Gastrocnemius medialis (tissue), 4 donors: ENCODE measurements around the gene DCT. TPM values are rescaled to one million over a fixed set of nuclear protein-coding genes. Genes with fewer than 3 reads are reported as not detected.
"Not testable (repeated sequence)": the region's sequence is repeated elsewhere in the genome, so short reads cannot be mapped to it uniquely, and the experiment has no call there.

Experiments used
- ATAC-seq, 2 donors: fragments of 150-250 bp; one replicate each; pipeline ENCODE4 v1.9.1; 2016
- DNase-seq, 2 donors: peaks; one replicate each; pipeline ENCODE4 v3.0.0-alpha.2; 2019
- H3K27ac ChIP-seq, 4 donors: fragments of 200-600 bp; sonication (generic); 1 replicate in 1 of 4; 2 replicates in 3 of 4; pipeline ENCODE4 v1.5.1; 2016 to 2018; ENCODE audit warnings: mild to moderate bottlenecking in 2 of 4, moderate library complexity in 1 of 4
- H3K27me3 ChIP-seq, 3 donors: fragments of 200-600 bp; sonication (generic) in 2 of 3; 1 replicate in 1 of 3; 2 replicates in 2 of 3; pipeline versions ENCODE4 v1.5.1 to v1.6.0; 2016 to 2019; ENCODE audit warnings: mild to moderate bottlenecking in 1 of 3, moderate library complexity in 1 of 3
- H3K36me3 ChIP-seq, 2 donors: fragments of 200-600 bp; sonication (generic) in 1 of 2; one replicate each; pipeline ENCODE4 v1.5.1; 2017 to 2018
- H3K4me1 ChIP-seq, 2 donors: fragments of 200-600 bp; sonication (generic) in 1 of 2; one replicate each; pipeline ENCODE4 v1.5.1; 2016 to 2017; ENCODE audit warnings: mild to moderate bottlenecking in 2 of 2
- H3K4me3 ChIP-seq, 4 donors: fragments of 200-600 bp; sonication (generic) in 3 of 4; 1 replicate in 1 of 4; 2 replicates in 3 of 4; pipeline ENCODE4 v1.5.1; 2016 to 2019; ENCODE audit warnings: mild to moderate bottlenecking in 2 of 4
- H3K9me3 ChIP-seq, 3 donors: fragments of 200-600 bp; sonication (generic) in 2 of 3; 1 replicate in 1 of 3; 2 replicates in 2 of 3; pipeline ENCODE4 v1.5.1; 2016 to 2019
- POLR2A ChIP-seq, 2 donors: fragments of 450-650 bp; IDR thresholded peaks; one replicate each; pipeline ENCODE4 v1.6.1; 2017; ENCODE audit warnings: antibody characterized with exemption in 2 of 2, mild to moderate bottlenecking in 2 of 2, moderate library complexity in 2 of 2
- in situ Hi-C, 4 donors: fragments of 200-750 bp; cut with MboI; loops; one replicate each; pipeline versions ENCODE4 v1.15.0 to v1.8.0; 2017; ENCODE audit warnings: low sequenced_read_pairs in 4 of 4
- intact Hi-C: fragments of 100-400 bp; cut with DNase I; formaldehyde crosslinking; loops from one replicate; pipeline ENCODE4 v1.15.1; 2023; ENCODE audit warnings: low total_unique reads
- total RNA-seq, 4 donors: library from RNA; depleted of rRNA; stranded (reverse); fragments of >200 nt; gene quantifications; one replicate each; pipeline versions ENCODE4 v1.1.0 to v1.2.3, GENCODE V29; 2016
- TF ChIP-seq, protein P1 (sequence below), 5 experiments: fragments of 450-650 bp in 3 of 5; fragments of 200-600 bp in 2 of 5; sonication (generic) in 2 of 5; IDR thresholded peaks in 4 of 5; conservative IDR thresholded peaks in 1 of 5; 1 replicate in 4 of 5; 2 replicates in 1 of 5; pipeline ENCODE4 v1.5.1; 2016 to 2019; ENCODE audit warnings: antibody characterized with exemption in 5 of 5, mild to moderate bottlenecking in 3 of 5, moderate library complexity in 3 of 5

DCT gene
- total RNA-seq, 4 donors from 2014 or later, result 0.10 to 0.71 (median 0.16) TPM; not detected in 1

DNA sequence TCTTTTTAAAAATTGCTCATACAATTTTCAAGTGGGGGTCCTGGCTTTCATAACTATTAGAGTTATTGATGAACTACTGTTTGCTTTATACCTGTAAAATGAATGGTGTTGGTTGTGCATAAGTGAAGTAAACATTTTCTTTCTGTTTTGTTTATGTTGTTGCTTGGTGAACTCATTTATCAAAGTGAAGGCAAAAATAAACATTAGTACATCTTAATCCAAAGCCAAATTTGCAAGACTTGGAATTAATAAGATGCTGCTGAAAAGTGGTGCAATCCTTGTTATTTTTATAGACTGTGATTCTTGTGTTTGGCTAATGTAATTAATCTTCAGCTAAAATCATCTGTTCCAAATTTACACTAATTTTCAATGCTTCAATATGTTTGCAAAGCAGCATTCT, 24.4 kb upstream of the DCT start:
- TF ChIP-seq, protein P1, sequence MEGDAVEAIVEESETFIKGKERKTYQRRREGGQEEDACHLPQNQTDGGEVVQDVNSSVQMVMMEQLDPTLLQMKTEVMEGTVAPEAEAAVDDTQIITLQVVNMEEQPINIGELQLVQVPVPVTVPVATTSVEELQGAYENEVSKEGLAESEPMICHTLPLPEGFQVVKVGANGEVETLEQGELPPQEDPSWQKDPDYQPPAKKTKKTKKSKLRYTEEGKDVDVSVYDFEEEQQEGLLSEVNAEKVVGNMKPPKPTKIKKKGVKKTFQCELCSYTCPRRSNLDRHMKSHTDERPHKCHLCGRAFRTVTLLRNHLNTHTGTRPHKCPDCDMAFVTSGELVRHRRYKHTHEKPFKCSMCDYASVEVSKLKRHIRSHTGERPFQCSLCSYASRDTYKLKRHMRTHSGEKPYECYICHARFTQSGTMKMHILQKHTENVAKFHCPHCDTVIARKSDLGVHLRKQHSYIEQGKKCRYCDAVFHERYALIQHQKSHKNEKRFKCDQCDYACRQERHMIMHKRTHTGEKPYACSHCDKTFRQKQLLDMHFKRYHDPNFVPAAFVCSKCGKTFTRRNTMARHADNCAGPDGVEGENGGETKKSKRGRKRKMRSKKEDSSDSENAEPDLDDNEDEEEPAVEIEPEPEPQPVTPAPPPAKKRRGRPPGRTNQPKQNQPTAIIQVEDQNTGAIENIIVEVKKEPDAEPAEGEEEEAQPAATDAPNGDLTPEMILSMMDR (IDR thresholded peaks at IDR 0.05 in 4 of 5, conservative IDR thresholded peaks at IDR 0.05 in 1 of 5), result no peak
- TF ChIP-seq POLR2A (IDR thresholded peaks at IDR 0.05), result no peak
- no peak for ATAC-seq

GRCh38 chr13:94498831-94499230, 19.3 kb upstream of the DCT start:
- intact Hi-C loops, H3K9me3 ChIP-seq: not testable (repeated sequence)

More for the DNA sequence above, 24.4 kb upstream of the DCT start:
- in situ Hi-C loops, result no loop called here
- H3K27me3 ChIP-seq, result no peaks in the 10 kb centered on the region
- no peaks in the 10 kb centered on the region for H3K9me3 ChIP-seq
- intact Hi-C loops, result no loop called here
- no peaks in the 10 kb centered on the region for H3K4me1 ChIP-seq
- no peaks in the 10 kb centered on the region for H3K36me3 ChIP-seq
- H3K4me3 ChIP-seq, result no peak overlapping the region
- no peak for DNase-seq
- H3K27ac ChIP-seq, result no peak overlapping the region

GRCh38 chr13:94495806-94496205, 16.3 kb upstream of the DCT start:
- DNase-seq (no peak), ATAC-seq (no peak)
- Histone ChIP-seq H3K4me3 (no peak overlapping the region), H3K9me3 (no peaks in the 10 kb centered on the region), H3K4me1 (no peaks in the 10 kb centered on the region), H3K36me3 (no peaks in the 10 kb centered on the region), H3K27ac (no peak overlapping the region), H3K27me3 (no peaks in the 10 kb centered on the region)
- in situ Hi-C loops (no loop called here), intact Hi-C loops (no loop called here)
- no peak for TF ChIP-seq POLR2A (IDR thresholded peaks at IDR 0.05)
- TF ChIP-seq, protein P1 (IDR thresholded peaks at IDR 0.05 in 4 of 5, conservative IDR thresholded peaks at IDR 0.05 in 1 of 5), result no peak

More at GRCh38 chr13:94498831-94499230, 19.3 kb upstream of the DCT start:
- H3K27me3 ChIP-seq, DNase-seq, H3K36me3 ChIP-seq, H3K4me1 ChIP-seq, H3K4me3 ChIP-seq, ATAC-seq, in situ Hi-C loops, H3K27ac ChIP-seq: not testable (repeated sequence)

DNA sequence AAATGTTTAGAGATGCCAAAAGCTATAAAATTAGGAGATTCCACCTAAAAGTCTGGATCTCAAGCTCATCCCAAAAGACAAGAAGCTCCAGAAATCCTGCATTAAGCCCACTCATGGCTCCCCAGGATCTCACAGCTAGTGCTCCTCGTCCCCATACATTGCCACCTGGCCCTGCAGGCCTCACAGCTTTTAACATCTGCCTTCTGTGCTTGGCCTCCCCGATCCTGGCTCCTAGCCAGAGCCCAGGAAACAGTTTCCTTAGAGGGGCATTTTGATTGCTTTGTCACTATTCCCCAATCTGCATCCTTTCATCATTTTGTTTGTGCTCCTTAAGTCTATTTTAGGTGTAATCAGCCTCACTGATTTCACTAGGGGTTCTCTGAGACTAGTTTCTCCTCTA, 14.5 kb upstream of the DCT start:
- in situ Hi-C loops, result no loop called here
- Histone ChIP-seq H3K9me3 (no peaks in the 10 kb centered on the region), H3K36me3 (no peaks in the 10 kb centered on the region), H3K27me3 (no peaks in the 10 kb centered on the region), H3K27ac (no peak overlapping the region), H3K4me3 (no peak overlapping the region), H3K4me1 (no peaks in the 10 kb centered on the region)
- DNase-seq (no peak), ATAC-seq (no peak)
- intact Hi-C loops, result no loop called here
- TF ChIP-seq, protein P1 (IDR thresholded peaks at IDR 0.05 in 4 of 5, conservative IDR thresholded peaks at IDR 0.05 in 1 of 5), result no peak
- TF ChIP-seq POLR2A (IDR thresholded peaks at IDR 0.05), result no peak

DNA sequence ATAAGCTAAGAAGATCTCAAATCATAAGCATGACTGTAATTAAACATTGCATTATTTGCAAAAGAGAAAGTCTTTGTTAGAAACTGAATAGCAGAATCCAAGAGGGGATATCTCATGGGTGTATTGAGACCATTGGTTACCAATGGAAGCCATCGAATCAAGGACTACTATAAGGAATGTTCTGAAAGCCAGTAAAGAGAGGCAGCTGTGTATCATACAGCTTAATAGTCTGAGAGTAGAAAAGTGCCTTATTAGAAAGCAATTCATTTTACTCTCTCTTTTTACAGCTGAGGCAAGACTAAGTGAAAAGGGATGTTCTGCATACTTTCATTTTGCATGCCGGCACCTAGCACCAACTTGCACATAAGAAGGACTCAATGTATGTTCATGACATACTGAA, 7.6 kb upstream of the DCT start:
- no peaks in the 10 kb centered on the region for H3K27me3 ChIP-seq
- TF ChIP-seq, protein P1 (IDR thresholded peaks at IDR 0.05 in 4 of 5, conservative IDR thresholded peaks at IDR 0.05 in 1 of 5), result no peak
- no peak for TF ChIP-seq POLR2A (IDR thresholded peaks at IDR 0.05)
- no peaks in the 10 kb centered on the region for H3K36me3 ChIP-seq
- no peak for ATAC-seq
- intact Hi-C loops (no loop called here), in situ Hi-C loops (no loop called here)
- H3K4me3 ChIP-seq, result no peak overlapping the region
- no peaks in the 10 kb centered on the region for H3K4me1 ChIP-seq
- H3K9me3 ChIP-seq, result no peaks in the 10 kb centered on the region
- H3K27ac ChIP-seq, result no peak overlapping the region
- DNase-seq, result no peak
